Measurements from ENCODE around the gene SERPINE3. TPM values are rescaled to one million over a fixed set of nuclear protein-coding genes. Genes with fewer than 3 reads are reported as not detected.

The SERPINE3 gene
- total and polyA plus RNA-seq, 4 donors: 0.63 TPM; not detected in 3

GRCh38 chr13:51322826-51323225 lies 16.7 kb upstream of the SERPINE3 start:
- Histone ChIP-seq H3K9ac (ENCODE audit: low read depth in 1 of 2, low read length in 2 of 2) (no peak overlapping the region), H3K27ac (ENCODE audit: low read depth in 1 of 2, low read length in 2 of 2) (no peak overlapping the region), H3K36me3 (ENCODE audit: control insufficient read depth in 4 of 4, insufficient read depth in 3 of 4, low read depth in 1 of 4, low read length in 3 of 4) (no peaks in the 10 kb centered on the region), H3K4me1 (ENCODE audit: control insufficient read depth in 4 of 4, insufficient read depth in 4 of 4, low read length in 3 of 4) (no peaks in the 10 kb centered on the region), H3K4me3 (ENCODE audit: low read depth in 1 of 3, low read length in 3 of 3) (no peak overlapping the region), H3K9me3 (ENCODE audit: control insufficient read depth in 4 of 4, low read length in 3 of 4) (no peaks in the 10 kb centered on the region), H3K27me3 (ENCODE audit: control insufficient read depth in 4 of 4, insufficient read depth in 4 of 4, low read length in 3 of 4) (no peaks in the 10 kb centered on the region)
- DNase-seq (ENCODE audit: low spot score): no peak
- WGBS: 97% methylated on average over 3 of the region's 3 CpGs
- TF ChIP-seq HNF4A (conservative IDR thresholded peaks at IDR 0.05) (no peak), YY1 (IDR thresholded peaks at IDR 0.05) (no peak), EGR1 (IDR thresholded peaks at IDR 0.05; ENCODE audit: low read depth in 2 of 2) (no peak), ATF3 (IDR thresholded peaks at IDR 0.05) (no peak), RXRA (IDR thresholded peaks at IDR 0.05) (no peak), MAX (IDR thresholded peaks at IDR 0.05) (no peak), JUND (IDR thresholded peaks at IDR 0.05) (no peak), FOXA2 (IDR thresholded peaks at IDR 0.05) (no peak), REST (IDR thresholded peaks at IDR 0.05) (no peak), ZBTB33 (IDR thresholded peaks at IDR 0.05) (no peak), NR2F2 (IDR thresholded peaks at IDR 0.05) (no peak), FOXA1 (IDR thresholded peaks at IDR 0.05) (no peak), GABPA (IDR thresholded peaks at IDR 0.05 in 1 of 2, conservative IDR thresholded peaks at IDR 0.05 in 1 of 2) (no peak), SP1 (IDR thresholded peaks at IDR 0.05) (no peak), HNF4G (IDR thresholded peaks at IDR 0.05) (no peak)

GRCh38 chr13:51323824-51324511 lies 15.5 kb upstream of the SERPINE3 start:
- Histone ChIP-seq H3K9me3 (ENCODE audit: control insufficient read depth in 4 of 4, low read length in 3 of 4) (no peaks in the 10 kb centered on the region), H3K9ac (ENCODE audit: low read depth in 1 of 2, low read length in 2 of 2) (no peak overlapping the region), H3K27ac (ENCODE audit: low read depth in 1 of 2, low read length in 2 of 2) (no peak overlapping the region), H3K4me1 (ENCODE audit: control insufficient read depth in 4 of 4, insufficient read depth in 4 of 4, low read length in 3 of 4) (no peaks in the 10 kb centered on the region), H3K27me3 (ENCODE audit: control insufficient read depth in 4 of 4, insufficient read depth in 4 of 4, low read length in 3 of 4) (no peaks in the 10 kb centered on the region), H3K36me3 (ENCODE audit: control insufficient read depth in 4 of 4, insufficient read depth in 3 of 4, low read depth in 1 of 4, low read length in 3 of 4) (no peaks in the 10 kb centered on the region), H3K4me3 (ENCODE audit: low read depth in 1 of 3, low read length in 3 of 3) (no peak overlapping the region)
- WGBS: 64% methylated on average over 5 of the region's 5 CpGs
- no peak for DNase-seq (ENCODE audit: low spot score)
- no peak for TF ChIP-seq RXRA (IDR thresholded peaks at IDR 0.05)
